H9 (cell line): Measurements from ENCODE around the gene IKZF1. TPM values are rescaled to one million over a fixed set of nuclear protein-coding genes. Genes with fewer than 3 reads are reported as not detected.

Experiments used
- DNase-seq: peaks from one replicate; pipeline ENCODE4 v3.0.0-alpha.2; 2017
- H2AFZ ChIP-seq: one replicate; pipeline ENCODE4 v1.6.1; 2013; ENCODE audit warnings: mild to moderate bottlenecking, low read length, control low read depth, moderate library complexity
- H2AK5ac ChIP-seq: 2 replicates; pipeline ENCODE4 v1.6.1; 2013; ENCODE audit warnings: low read length, control low read depth, mixed read lengths; ENCODE audit not compliant: insufficient read length
- H2BK120ac ChIP-seq: one replicate; pipeline ENCODE4 v1.6.1; 2013; ENCODE audit warnings: low read depth, mild to moderate bottlenecking, low read length, control low read depth, inconsistent platforms; ENCODE audit not compliant: poor library complexity, severe bottlenecking
- H2BK12ac ChIP-seq: 2 replicates; pipeline ENCODE4 v1.6.1; 2013; ENCODE audit warnings: low read length, control low read depth, mixed read lengths, low read depth; ENCODE audit not compliant: insufficient read length
- H2BK15ac ChIP-seq: 2 replicates; pipeline ENCODE4 v1.6.1; 2013; ENCODE audit warnings: low read depth, low read length, control low read depth
- H2BK20ac ChIP-seq: one replicate; pipeline ENCODE4 v1.6.1; 2013; ENCODE audit warnings: low read depth, mild to moderate bottlenecking, low read length, control low read depth, inconsistent platforms; ENCODE audit not compliant: poor library complexity, severe bottlenecking
- H2BK5ac ChIP-seq: 2 replicates; pipeline ENCODE4 v1.6.1; 2013; ENCODE audit warnings: low read length, control low read depth, mixed read lengths; ENCODE audit not compliant: insufficient read length
- H3K14ac ChIP-seq: 2 replicates; pipeline ENCODE4 v1.6.1; 2013; ENCODE audit warnings: low read length, control low read depth; ENCODE audit not compliant: insufficient read depth
- H3K18ac ChIP-seq: 2 replicates; pipeline ENCODE4 v1.6.1; 2013; ENCODE audit warnings: low read depth, mild to moderate bottlenecking, mixed read lengths, low read length, control low read depth; ENCODE audit not compliant: insufficient read length
- H3K23ac ChIP-seq: 2 replicates; pipeline ENCODE4 v1.6.1; 2013; ENCODE audit warnings: low read length, control low read depth, mixed read lengths, low read depth; ENCODE audit not compliant: insufficient read length
- H3K23me2 ChIP-seq: 2 replicates; pipeline ENCODE4 v1.6.1; 2013; ENCODE audit warnings: low read depth, mild to moderate bottlenecking, mixed read lengths, low read length, control low read depth; ENCODE audit not compliant: insufficient read length, poor library complexity, severe bottlenecking
- H3K27ac ChIP-seq: 2 replicates; pipeline ENCODE4 v1.5.1; 2013; ENCODE audit warnings: low read length, control low read depth, mixed read lengths, low read depth; ENCODE audit not compliant: insufficient read length
- H3K27me3 ChIP-seq: 2 replicates; pipeline ENCODE4 v1.6.1; 2013; ENCODE audit warnings: low read length, control low read depth, inconsistent platforms; ENCODE audit not compliant: insufficient read depth
- H3K4ac ChIP-seq: 2 replicates; pipeline ENCODE4 v1.6.1; 2013; ENCODE audit warnings: low read depth, mild to moderate bottlenecking, control low read depth, inconsistent platforms, low read length, moderate library complexity
- H3K4me1 ChIP-seq: 2 replicates; pipeline ENCODE4 v1.6.1; 2013; ENCODE audit warnings: low read length, control low read depth, inconsistent platforms; ENCODE audit not compliant: insufficient read depth
- H3K4me2 ChIP-seq: 2 replicates; pipeline ENCODE4 v1.6.1; 2013; ENCODE audit warnings: low read length, control low read depth, mixed read lengths; ENCODE audit not compliant: insufficient read length, insufficient read depth
- H3K56ac ChIP-seq: 2 replicates; pipeline ENCODE4 v1.6.1; 2013; ENCODE audit warnings: low read depth, mild to moderate bottlenecking, mixed read lengths, low read length, control low read depth; ENCODE audit not compliant: insufficient read length
- H3K79me1 ChIP-seq: 2 replicates; pipeline ENCODE4 v1.6.1; 2013; ENCODE audit warnings: low read depth, mild to moderate bottlenecking, moderate library complexity, low read length, control low read depth, inconsistent platforms; ENCODE audit not compliant: insufficient read depth, poor library complexity, severe bottlenecking
- H3K79me2 ChIP-seq: 2 replicates; pipeline ENCODE4 v1.6.1; 2013; ENCODE audit warnings: low read length, control low read depth, inconsistent platforms; ENCODE audit not compliant: insufficient read depth
- H3K9ac ChIP-seq: 2 replicates; pipeline ENCODE4 v1.6.1; 2013; ENCODE audit warnings: low read length, control low read depth, mixed read lengths; ENCODE audit not compliant: insufficient read length; ENCODE audit errors: extremely low read depth
- H3K9me3 ChIP-seq: one replicate; pipeline ENCODE4 v1.6.1; 2013; ENCODE audit warnings: low read depth, low read length, inconsistent platforms; ENCODE audit not compliant: control insufficient read depth
- H3T11ph ChIP-seq: one replicate; pipeline ENCODE4 v1.6.1; 2013; ENCODE audit warnings: mild to moderate bottlenecking, low read length, control low read depth, inconsistent platforms
- H4K20me1 ChIP-seq: one replicate; pipeline ENCODE4 v1.6.1; 2013; ENCODE audit not compliant: control insufficient read depth, insufficient read length, insufficient read depth
- H4K5ac ChIP-seq: 2 replicates; pipeline ENCODE4 v1.6.1; 2013; ENCODE audit warnings: low read depth, mild to moderate bottlenecking, mixed read lengths, low read length, control low read depth; ENCODE audit not compliant: insufficient read length
- H4K8ac ChIP-seq: replicated peaks from 2 replicates; pipeline ENCODE4 v1.6.1; 2013; ENCODE audit warnings: low read length, control low read depth, mixed read lengths, low read depth; ENCODE audit not compliant: insufficient read length
- H4K91ac ChIP-seq: 2 replicates; pipeline ENCODE4 v1.6.1; 2013; ENCODE audit warnings: low read depth, mild to moderate bottlenecking, moderate library complexity, mixed read lengths, low read length, control low read depth; ENCODE audit not compliant: insufficient read length
- H3K27ac Mint-ChIP-seq, 3 experiments: 2 replicates in 2 of 3; 3 replicates in 1 of 3; pipeline ENCODE4 v1.8.0; 2020 to 2021; ENCODE audit warnings: mixed read lengths in 3 of 3, mild to moderate bottlenecking in 1 of 3, moderate library complexity in 1 of 3
- H3K27me3 Mint-ChIP-seq: 2 replicates; pipeline ENCODE4 v1.8.0; 2021; ENCODE audit warnings: low read depth, mild to moderate bottlenecking, moderate library complexity, mixed read lengths
- H3K36me3 Mint-ChIP-seq, 3 experiments: 2 replicates in 2 of 3; 3 replicates in 1 of 3; pipeline ENCODE4 v1.8.0; 2020 to 2021; ENCODE audit warnings: low read depth in 3 of 3, mixed read lengths in 3 of 3; ENCODE audit not compliant: insufficient read depth in 1 of 3
- H3K4me1 Mint-ChIP-seq, 2 experiments: 2 replicates each; pipeline ENCODE4 v1.8.0; 2020; ENCODE audit warnings: mixed read lengths in 2 of 2
- H3K4me3 Mint-ChIP-seq, 2 experiments: 2 replicates in 1 of 2; 3 replicates in 1 of 2; pipeline ENCODE4 v1.8.0; 2020 to 2021; ENCODE audit warnings: mild to moderate bottlenecking in 2 of 2, mixed read lengths in 2 of 2, moderate library complexity in 1 of 2
- H3K9me3 Mint-ChIP-seq, 2 experiments: 2 replicates in 1 of 2; 3 replicates in 1 of 2; pipeline ENCODE4 v1.8.0; 2020; ENCODE audit warnings: mild to moderate bottlenecking in 2 of 2, mixed read lengths in 2 of 2, moderate library complexity in 1 of 2
- WGBS: extraction: QIAGEN DNeasy Blood & Tissue Kit; methylation state at CpG from one replicate; pipeline ENCODE4 v1.1.7; 2013; ENCODE audit warnings: missing lambda C conversion rate, low lambda C conversion rate, mixed read lengths; ENCODE audit not compliant: insufficient read length; ENCODE audit errors: extremely low coverage; 5-methylcytosine and 5-hydroxymethylcytosine counted together
- total RNA-seq: library from RNA; stranded (reverse); gene quantifications from 2 replicates; pipeline ENCODE4 v1.2.1, GENCODE V29; 2021
- TF ChIP-seq, protein P1 (sequence below): fragments of 200-600 bp; sonication (generic); conservative IDR thresholded peaks from 3 replicates; pipeline ENCODE4 v1.8.0; 2021; ENCODE audit warnings: antibody characterized with exemption, mild to moderate bottlenecking

IKZF1 gene
- total RNA-seq, 1 experiment from 2014 or later: 0.98 TPM

DNA sequence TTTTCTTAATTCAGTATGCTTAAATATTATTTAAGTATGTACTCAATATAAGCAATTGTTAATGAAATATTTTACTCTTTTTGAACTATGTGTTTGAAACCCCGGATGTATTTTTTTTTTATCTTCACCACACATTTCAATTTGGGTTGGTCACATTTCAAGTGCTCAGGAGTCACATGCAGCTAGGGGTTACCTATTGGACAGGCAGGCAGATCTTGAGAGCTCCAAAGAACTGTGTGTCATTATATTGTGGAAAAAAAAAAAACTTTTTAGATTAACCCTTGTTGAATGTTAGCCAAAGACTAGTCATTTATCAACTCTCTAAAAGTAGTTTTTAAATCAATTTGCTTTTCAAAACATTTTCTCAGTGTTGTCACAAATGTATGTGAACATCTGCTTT is 37.2 kb downstream of the IKZF1 start:
- no peaks in the 10 kb centered on the region; a peak in 1 of 7 replicates for H3K36me3 Mint-ChIP-seq
- no peaks in the 10 kb centered on the region for H4K20me1 ChIP-seq
- H3K79me1 ChIP-seq: no peaks in the 10 kb centered on the region
- H2BK15ac ChIP-seq: no peak overlapping the region
- TF ChIP-seq, protein P1, sequence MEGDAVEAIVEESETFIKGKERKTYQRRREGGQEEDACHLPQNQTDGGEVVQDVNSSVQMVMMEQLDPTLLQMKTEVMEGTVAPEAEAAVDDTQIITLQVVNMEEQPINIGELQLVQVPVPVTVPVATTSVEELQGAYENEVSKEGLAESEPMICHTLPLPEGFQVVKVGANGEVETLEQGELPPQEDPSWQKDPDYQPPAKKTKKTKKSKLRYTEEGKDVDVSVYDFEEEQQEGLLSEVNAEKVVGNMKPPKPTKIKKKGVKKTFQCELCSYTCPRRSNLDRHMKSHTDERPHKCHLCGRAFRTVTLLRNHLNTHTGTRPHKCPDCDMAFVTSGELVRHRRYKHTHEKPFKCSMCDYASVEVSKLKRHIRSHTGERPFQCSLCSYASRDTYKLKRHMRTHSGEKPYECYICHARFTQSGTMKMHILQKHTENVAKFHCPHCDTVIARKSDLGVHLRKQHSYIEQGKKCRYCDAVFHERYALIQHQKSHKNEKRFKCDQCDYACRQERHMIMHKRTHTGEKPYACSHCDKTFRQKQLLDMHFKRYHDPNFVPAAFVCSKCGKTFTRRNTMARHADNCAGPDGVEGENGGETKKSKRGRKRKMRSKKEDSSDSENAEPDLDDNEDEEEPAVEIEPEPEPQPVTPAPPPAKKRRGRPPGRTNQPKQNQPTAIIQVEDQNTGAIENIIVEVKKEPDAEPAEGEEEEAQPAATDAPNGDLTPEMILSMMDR: no peak
- no peak overlapping the region for H3K56ac ChIP-seq
- no peaks in the 10 kb centered on the region; the same call in 1 of the 2 replicates for H3K4me1 ChIP-seq
- no peak overlapping the region for H4K91ac ChIP-seq
- H4K5ac ChIP-seq: no peak overlapping the region
- no peaks in the 10 kb centered on the region for H3K9me3 ChIP-seq
- H3K27me3 Mint-ChIP-seq: peaks cover 6% of the 10 kb centered on the region
- H2BK20ac ChIP-seq: no peak overlapping the region
- no peak overlapping the region for H3K4ac ChIP-seq
- no peak overlapping the region for H3K4me2 ChIP-seq
- H3T11ph ChIP-seq: no peak overlapping the region
- no peak overlapping the region for H2BK5ac ChIP-seq
- no CpG with 5 or more reads among the region's 1 CpG for WGBS
- H3K23ac ChIP-seq: no peak overlapping the region
- H3K27me3 ChIP-seq: no peaks in the 10 kb centered on the region
- no peak overlapping the region for H3K9ac ChIP-seq
- H2BK12ac ChIP-seq: no peak overlapping the region
- H4K8ac ChIP-seq: no peak overlapping the region
- H3K23me2 ChIP-seq: no peaks in the 10 kb centered on the region
- DNase-seq: no peak
- no peak overlapping the region for H2BK120ac ChIP-seq
- no peak overlapping the region for H2AK5ac ChIP-seq
- H3K4me3 Mint-ChIP-seq: no peak overlapping the region
- H3K27ac Mint-ChIP-seq: no peak overlapping the region
- H3K18ac ChIP-seq: no peak overlapping the region
- no peaks in the 10 kb centered on the region for H3K9me3 Mint-ChIP-seq
- no peak overlapping the region for H3K27ac ChIP-seq
- no peaks in the 10 kb centered on the region for H3K79me2 ChIP-seq
- no peak overlapping the region for H2AFZ ChIP-seq
- H3K4me1 Mint-ChIP-seq: peaks cover 14 to 16% of the 10 kb centered on the region in 2 experiments
- no peak overlapping the region for H3K14ac ChIP-seq
